Nephron progenitor cell (in vitro differentiated cells): Measurements from ENCODE around the gene RHOH.

Experiments used
- DNase-seq: peaks from one replicate; pipeline ENCODE4 v3.0.0; 2021
- H3K27ac Mint-ChIP-seq: 2 replicates; pipeline ENCODE4 v1.8.0; 2021; ENCODE audit warnings: mild to moderate bottlenecking, moderate library complexity, mixed read lengths
- H3K27me3 Mint-ChIP-seq: 2 replicates; pipeline ENCODE4 v1.8.0; 2021; ENCODE audit warnings: mild to moderate bottlenecking, low read depth, mixed read lengths; ENCODE audit not compliant: poor library complexity
- H3K36me3 Mint-ChIP-seq: 2 replicates; pipeline ENCODE4 v1.8.0; 2021; ENCODE audit warnings: low read depth, mixed read lengths
- H3K4me1 Mint-ChIP-seq: 2 replicates; pipeline ENCODE4 v1.8.0; 2021; ENCODE audit warnings: mixed read lengths
- H3K4me3 Mint-ChIP-seq: 2 replicates; pipeline ENCODE4 v1.8.0; 2021; ENCODE audit warnings: mild to moderate bottlenecking, moderate library complexity, mixed read lengths
- H3K9me3 Mint-ChIP-seq: 2 replicates; pipeline ENCODE4 v1.8.0; 2021; ENCODE audit warnings: mild to moderate bottlenecking, moderate library complexity, mixed read lengths
- TF ChIP-seq, protein P1 (sequence below): fragments of 200-600 bp; sonication (generic); IDR thresholded peaks from 2 replicates; pipeline ENCODE4 v1.5.0; 2021; ENCODE audit warnings: antibody characterized with exemption

RHOH gene

DNA sequence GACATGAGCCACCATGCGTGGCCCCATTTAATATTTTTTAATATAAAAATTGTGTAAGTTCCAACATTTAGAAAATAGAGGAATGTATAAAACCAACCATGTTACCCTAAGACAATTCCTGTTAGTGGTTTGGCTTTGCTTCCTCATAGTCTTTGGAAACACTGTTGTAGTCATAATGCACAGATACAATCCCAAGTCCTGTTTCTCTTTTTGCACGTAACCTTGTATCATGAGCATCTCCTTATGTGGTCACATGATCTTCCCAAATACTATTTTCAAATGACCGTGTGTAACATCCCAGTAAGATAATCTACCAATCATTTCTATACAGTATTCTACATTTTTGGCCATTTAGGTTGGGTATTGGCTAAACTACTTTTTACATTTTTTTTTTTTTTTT, 13.9 kb upstream of the RHOH start:
- Mint-ChIP-seq H3K4me3 (no peak overlapping the region), H3K4me1 (peaks cover 29% of the 10 kb centered on the region), H3K36me3 (no peaks in the 10 kb centered on the region), H3K27me3 (no peaks in the 10 kb centered on the region), H3K9me3 (peaks cover 9% of the 10 kb centered on the region), H3K27ac (no peak overlapping the region)
- no peak for DNase-seq
- TF ChIP-seq, protein P1, sequence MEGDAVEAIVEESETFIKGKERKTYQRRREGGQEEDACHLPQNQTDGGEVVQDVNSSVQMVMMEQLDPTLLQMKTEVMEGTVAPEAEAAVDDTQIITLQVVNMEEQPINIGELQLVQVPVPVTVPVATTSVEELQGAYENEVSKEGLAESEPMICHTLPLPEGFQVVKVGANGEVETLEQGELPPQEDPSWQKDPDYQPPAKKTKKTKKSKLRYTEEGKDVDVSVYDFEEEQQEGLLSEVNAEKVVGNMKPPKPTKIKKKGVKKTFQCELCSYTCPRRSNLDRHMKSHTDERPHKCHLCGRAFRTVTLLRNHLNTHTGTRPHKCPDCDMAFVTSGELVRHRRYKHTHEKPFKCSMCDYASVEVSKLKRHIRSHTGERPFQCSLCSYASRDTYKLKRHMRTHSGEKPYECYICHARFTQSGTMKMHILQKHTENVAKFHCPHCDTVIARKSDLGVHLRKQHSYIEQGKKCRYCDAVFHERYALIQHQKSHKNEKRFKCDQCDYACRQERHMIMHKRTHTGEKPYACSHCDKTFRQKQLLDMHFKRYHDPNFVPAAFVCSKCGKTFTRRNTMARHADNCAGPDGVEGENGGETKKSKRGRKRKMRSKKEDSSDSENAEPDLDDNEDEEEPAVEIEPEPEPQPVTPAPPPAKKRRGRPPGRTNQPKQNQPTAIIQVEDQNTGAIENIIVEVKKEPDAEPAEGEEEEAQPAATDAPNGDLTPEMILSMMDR, result no peak

DNA sequence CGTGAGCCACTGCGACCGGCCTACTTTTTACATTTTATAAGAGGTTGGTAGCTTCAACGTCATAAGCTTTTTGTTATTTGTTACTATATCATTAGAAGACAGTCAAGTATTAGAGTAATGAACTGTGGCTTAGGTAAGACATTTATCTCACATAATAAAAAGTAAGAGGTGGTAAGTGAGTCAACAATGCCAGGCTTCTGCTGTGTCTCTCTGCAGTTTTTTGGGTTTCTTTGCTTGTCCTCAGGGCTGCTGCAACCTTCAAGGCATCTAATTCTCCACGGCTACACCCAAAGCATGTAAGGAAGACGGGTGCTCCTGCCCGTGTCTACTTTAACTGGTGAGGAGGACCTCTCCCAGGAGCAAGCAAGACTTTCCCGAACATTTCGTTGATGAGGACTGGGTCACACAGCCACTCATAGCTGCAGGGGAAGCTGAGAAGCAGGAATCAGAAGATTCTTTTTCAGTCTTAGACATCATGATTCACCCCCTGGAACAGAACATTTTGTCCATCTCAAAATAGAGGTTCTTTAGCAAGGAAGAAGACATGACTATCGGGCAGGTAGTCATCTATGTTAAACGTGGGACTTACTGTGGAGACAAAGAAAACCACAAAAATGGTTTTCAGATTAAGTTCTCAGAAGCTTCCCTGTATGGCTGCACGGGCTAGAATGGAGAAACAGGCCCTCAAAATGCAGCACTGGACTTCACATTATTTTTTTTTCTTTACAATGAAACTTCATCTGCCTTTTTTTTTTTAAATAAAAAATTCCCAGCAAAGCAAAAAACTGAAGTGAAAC, 13.0 kb upstream of the RHOH start:
- peaks cover 20% of the 10 kb centered on the region for H3K4me1 Mint-ChIP-seq
- peaks cover 9% of the 10 kb centered on the region for H3K9me3 Mint-ChIP-seq
- TF ChIP-seq, protein P1, result no peak
- no peaks in the 10 kb centered on the region for H3K27me3 Mint-ChIP-seq
- H3K27ac Mint-ChIP-seq, result peak overlapping the region; percentile 32
- DNase-seq, result no peak
- no peak overlapping the region for H3K4me3 Mint-ChIP-seq
- H3K36me3 Mint-ChIP-seq, result no peaks in the 10 kb centered on the region

DNA sequence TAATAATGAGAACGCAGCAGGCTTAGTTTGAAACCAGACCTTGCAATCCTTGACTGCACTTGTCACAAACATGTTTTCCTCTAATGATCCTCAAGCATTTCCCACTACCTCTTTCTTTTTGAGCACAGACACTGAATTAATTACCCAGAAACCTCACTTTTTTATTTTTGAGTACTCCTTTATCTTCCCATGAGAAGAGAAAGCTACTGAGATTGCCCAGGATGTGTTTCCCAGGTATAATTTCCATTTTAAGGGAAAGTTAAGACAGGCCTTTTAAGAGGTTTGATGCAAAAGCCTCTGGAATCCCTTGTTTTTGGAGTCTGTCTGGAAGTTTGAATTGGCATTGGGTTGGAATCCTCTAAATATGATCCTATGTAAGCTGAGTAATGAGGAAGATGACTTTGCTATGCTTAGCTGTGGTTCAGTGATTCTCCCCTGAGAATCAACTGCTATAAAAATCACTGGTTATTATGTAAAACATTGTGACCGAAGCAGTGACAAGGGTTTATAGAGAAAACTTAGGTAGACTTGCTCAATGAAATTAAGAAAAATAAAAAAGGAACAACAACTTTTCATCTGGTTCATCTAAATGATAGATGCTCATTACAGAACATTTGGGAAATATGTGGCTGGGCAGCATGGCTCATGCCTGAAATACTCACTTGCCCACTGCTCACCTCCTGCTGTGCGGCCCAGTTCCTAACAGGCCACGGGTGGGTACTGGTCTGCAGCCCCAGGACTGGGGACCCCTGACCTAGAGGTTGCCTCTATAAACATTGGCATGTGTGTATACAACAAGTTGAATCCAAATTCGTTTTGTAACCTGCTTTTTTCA, 10.8 kb upstream of the RHOH start:
- H3K4me1 Mint-ChIP-seq, result peaks cover 37% of the 10 kb centered on the region
- no peaks in the 10 kb centered on the region for H3K36me3 Mint-ChIP-seq
- no peak overlapping the region for H3K4me3 Mint-ChIP-seq
- no peak for DNase-seq
- TF ChIP-seq, protein P1, result no peak
- peaks cover 8% of the 10 kb centered on the region for H3K9me3 Mint-ChIP-seq
- H3K27ac Mint-ChIP-seq, result peak overlapping the region; percentile 77
- H3K27me3 Mint-ChIP-seq, result no peaks in the 10 kb centered on the region

GRCh38 chr4:40186665-40187014, 10.2 kb upstream of the RHOH start:
- no peak for DNase-seq
- no peaks in the 10 kb centered on the region for H3K36me3 Mint-ChIP-seq
- no peak overlapping the region for H3K4me3 Mint-ChIP-seq
- peaks cover 5% of the 10 kb centered on the region for H3K9me3 Mint-ChIP-seq
- H3K27ac Mint-ChIP-seq, result no peak overlapping the region
- TF ChIP-seq, protein P1, result no peak
- H3K27me3 Mint-ChIP-seq, result no peaks in the 10 kb centered on the region
- peaks cover 43% of the 10 kb centered on the region for H3K4me1 Mint-ChIP-seq

GRCh38 chr4:40187386-40187906, 9.4 kb upstream of the RHOH start:
- no peaks in the 10 kb centered on the region for H3K36me3 Mint-ChIP-seq
- H3K9me3 Mint-ChIP-seq, result peaks cover 5% of the 10 kb centered on the region
- DNase-seq, result no peak
- no peaks in the 10 kb centered on the region for H3K27me3 Mint-ChIP-seq
- H3K4me3 Mint-ChIP-seq, result no peak overlapping the region
- H3K4me1 Mint-ChIP-seq, result peaks cover 51% of the 10 kb centered on the region
- H3K27ac Mint-ChIP-seq, result no peak overlapping the region
- TF ChIP-seq, protein P1, result no peak
